Retinal pigment epithelial cell (primary cell): ENCODE measurements around the gene SUCNR1.
"Not testable (repeated sequence)": the region's sequence is repeated elsewhere in the genome, so short reads cannot be mapped to it uniquely, and the experiment has no call there.

Source experiments
- DNase-seq: peaks from one replicate; pipeline ENCODE4 v3.0.0-alpha.2; 2010; ENCODE audit warnings: low read depth
- H3K4me3 ChIP-seq: 2 replicates; pipeline ENCODE4 v1.5.1; 2011; ENCODE audit warnings: mild to moderate bottlenecking, low read length, control low read depth, moderate library complexity
- TF ChIP-seq, protein P1 (sequence below): conservative IDR thresholded peaks from 2 replicates; pipeline ENCODE4 v1.5.1; 2011; ENCODE audit warnings: low read depth, low read length, control low read depth, inconsistent platforms

Gene SUCNR1

DNA sequence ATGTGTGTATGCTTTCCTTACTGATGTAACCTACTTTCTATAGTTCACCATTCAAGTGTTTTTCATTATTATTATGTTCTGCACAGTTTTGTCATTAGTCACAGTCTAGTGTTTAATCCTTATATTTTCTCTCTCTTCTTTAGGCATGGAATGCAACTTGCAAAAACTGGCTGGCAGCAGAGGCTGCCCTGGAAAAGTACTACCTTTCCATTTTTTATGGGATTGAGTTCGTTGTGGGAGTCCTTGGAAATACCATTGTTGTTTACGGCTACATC, 6.9 kb downstream of the SUCNR1 start:
- DNase-seq: no peak
- no peak overlapping the region for H3K4me3 ChIP-seq
- TF ChIP-seq, protein P1, sequence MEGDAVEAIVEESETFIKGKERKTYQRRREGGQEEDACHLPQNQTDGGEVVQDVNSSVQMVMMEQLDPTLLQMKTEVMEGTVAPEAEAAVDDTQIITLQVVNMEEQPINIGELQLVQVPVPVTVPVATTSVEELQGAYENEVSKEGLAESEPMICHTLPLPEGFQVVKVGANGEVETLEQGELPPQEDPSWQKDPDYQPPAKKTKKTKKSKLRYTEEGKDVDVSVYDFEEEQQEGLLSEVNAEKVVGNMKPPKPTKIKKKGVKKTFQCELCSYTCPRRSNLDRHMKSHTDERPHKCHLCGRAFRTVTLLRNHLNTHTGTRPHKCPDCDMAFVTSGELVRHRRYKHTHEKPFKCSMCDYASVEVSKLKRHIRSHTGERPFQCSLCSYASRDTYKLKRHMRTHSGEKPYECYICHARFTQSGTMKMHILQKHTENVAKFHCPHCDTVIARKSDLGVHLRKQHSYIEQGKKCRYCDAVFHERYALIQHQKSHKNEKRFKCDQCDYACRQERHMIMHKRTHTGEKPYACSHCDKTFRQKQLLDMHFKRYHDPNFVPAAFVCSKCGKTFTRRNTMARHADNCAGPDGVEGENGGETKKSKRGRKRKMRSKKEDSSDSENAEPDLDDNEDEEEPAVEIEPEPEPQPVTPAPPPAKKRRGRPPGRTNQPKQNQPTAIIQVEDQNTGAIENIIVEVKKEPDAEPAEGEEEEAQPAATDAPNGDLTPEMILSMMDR: no peak

DNA sequence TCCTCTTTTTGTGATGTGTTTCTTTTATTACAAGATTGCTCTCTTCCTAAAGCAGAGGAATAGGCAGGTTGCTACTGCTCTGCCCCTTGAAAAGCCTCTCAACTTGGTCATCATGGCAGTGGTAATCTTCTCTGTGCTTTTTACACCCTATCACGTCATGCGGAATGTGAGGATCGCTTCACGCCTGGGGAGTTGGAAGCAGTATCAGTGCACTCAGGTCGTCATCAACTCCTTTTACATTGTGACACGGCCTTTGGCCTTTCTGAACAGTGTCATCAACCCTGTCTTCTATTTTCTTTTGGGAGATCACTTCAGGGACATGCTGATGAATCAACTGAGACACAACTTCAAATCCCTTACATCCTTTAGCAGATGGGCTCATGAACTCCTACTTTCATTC, 7.7 kb downstream of the SUCNR1 start:
- TF ChIP-seq, protein P1: no peak
- DNase-seq: no peak
- no peak overlapping the region for H3K4me3 ChIP-seq

- not testable (repeated sequence) for DNase-seq, H3K4me3 ChIP-seq
Observed at GRCh38 chr3:151885397-151885796, 12.0 kb downstream of the SUCNR1 start.

DNA sequence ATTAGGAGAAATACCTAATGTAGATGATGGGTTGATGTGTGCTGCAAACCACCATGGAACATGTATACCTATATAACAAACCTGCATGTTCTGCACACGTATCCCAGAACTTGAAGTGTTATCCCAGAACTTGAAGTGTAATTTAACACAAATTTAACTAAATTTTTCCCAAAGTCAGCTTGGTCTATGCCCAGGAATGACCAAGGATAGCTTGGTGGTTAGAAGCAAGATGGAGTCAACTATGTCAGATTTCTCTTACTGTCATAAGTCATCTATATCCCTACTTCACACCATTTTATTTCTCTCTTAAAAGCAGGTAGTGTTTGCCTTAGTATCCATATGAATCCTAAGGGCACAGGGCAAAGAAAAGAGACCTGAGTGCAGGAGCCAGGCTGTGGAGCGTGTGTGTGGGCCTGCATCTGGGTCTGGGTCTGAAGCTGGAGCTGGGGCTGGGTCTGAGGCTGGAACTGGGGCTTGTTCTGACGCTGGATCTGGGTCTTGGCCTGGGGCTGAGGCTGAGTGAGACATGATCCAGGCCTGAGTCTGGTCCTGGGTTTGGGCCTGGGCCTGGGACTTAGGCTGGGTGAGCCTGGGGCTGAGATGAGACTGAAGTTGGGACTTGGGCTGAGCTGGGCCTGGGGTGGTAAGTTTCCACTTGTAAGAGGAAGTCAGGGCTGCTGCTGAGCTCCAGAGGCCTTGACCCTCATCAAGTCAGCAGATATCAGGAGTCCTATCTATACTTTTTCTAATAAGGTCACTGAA, 14.2 kb downstream of the SUCNR1 start:
- H3K4me3 ChIP-seq, DNase-seq: not testable (repeated sequence)

- no peak for DNase-seq
- TF ChIP-seq, protein P1: no peak
- no peak overlapping the region for H3K4me3 ChIP-seq
Observed at GRCh38 chr3:151890721-151891141, 17.3 kb downstream of the SUCNR1 start.

DNA sequence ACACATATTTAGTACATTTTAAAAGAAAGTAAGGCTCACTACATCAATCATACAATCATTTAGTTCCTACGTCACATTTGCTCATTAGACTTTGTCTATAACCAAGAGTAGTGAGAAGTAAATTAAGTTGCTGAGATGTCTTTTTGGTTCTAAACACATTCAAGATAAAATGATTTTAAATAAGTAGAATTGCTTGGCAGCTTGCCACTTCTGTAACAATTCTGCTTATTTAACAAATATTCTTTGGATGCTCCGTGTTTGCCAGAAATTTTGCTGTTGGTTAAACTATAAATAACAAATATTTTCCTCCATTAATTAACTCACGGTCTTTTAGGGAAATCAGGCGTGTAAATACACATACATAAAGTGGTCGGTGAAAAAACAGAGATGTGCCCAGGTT, 18.3 kb downstream of the SUCNR1 start:
- DNase-seq: no peak
- TF ChIP-seq, protein P1: no peak
- no peak overlapping the region for H3K4me3 ChIP-seq

DNA sequence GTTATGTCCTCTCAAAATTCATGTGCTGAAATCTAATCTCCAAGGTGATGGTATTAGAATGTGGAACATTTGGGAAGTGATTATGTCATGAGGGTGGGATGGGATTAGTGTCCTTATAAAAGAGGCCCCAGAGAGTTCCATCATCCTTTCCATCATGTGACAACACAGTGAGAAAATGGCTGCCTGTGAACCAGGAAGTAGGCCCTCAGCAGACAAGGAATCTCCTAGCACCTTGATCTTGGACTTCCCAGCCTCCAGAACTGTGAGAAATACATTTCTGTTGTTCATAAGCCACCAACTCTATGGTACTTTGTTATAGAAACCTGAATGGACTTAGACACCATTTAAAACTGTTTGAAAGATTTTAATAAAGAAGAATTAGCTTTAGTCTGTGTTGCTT, 20.8 kb downstream of the SUCNR1 start:
- TF ChIP-seq, protein P1: no peak
- no peak for DNase-seq
- H3K4me3 ChIP-seq: no peak overlapping the region

- TF ChIP-seq, protein P1: no peak
- no peak overlapping the region for H3K4me3 ChIP-seq
- no peak for DNase-seq
Observed at GRCh38 chr3:151895478-151896241, 22.2 kb downstream of the SUCNR1 start.
